D721Med (cell line): ENCODE data around the gene CABCOCO1.
A peak's percentile ranks its signal among the peaks of the same experiment; 100 is the strongest.

Experiments used
- DNase-seq: peaks from one replicate; pipeline ENCODE4 v3.0.0; 2011; ENCODE audit warnings: low spot score; ENCODE audit not compliant: insufficient read length
- FAIRE-seq: peaks from 2 replicates; lab custom pipeline; 2011; peaks lifted over from hg19 to GRCh38; lab: Jason Lieb, UNC
- CTCF ChIP-seq: IDR thresholded peaks from 2 replicates; pipeline ENCODE4 v1.5.1; 2012; ENCODE audit warnings: mild to moderate bottlenecking, control low read depth; ENCODE audit not compliant: insufficient read depth; ENCODE audit errors: missing control alignments

Gene CABCOCO1

GRCh38 chr10:61662794-61663259 lies at the start of gene CABCOCO1:
Gene CABCOCO1, plus strand, starts transcription at chr10:61662929. Its CDS starts 44 bp downstream, at chr10:61662973.
- no peak for TF ChIP-seq CTCF
- no peak for FAIRE-seq
- DNase-seq = peak; percentile 27

- TF ChIP-seq CTCF = no peak
- DNase-seq = no peak
- no peak for FAIRE-seq
Observed at GRCh38 chr10:61613665-61614064, 49.1 kb upstream of the CABCOCO1 start.

- no peak for FAIRE-seq
- no peak for DNase-seq
- TF ChIP-seq CTCF = no peak
Observed at GRCh38 chr10:61616611-61617010, 46.1 kb upstream of the CABCOCO1 start.

- no peak for DNase-seq
- FAIRE-seq = no peak
- no peak for TF ChIP-seq CTCF
Observed at GRCh38 chr10:61617180-61617579, 45.5 kb upstream of the CABCOCO1 start.

- FAIRE-seq (no peak), DNase-seq (no peak)
- TF ChIP-seq CTCF = no peak
Observed at GRCh38 chr10:61617586-61617985, 45.1 kb upstream of the CABCOCO1 start.

- no peak for TF ChIP-seq CTCF
Observed at GRCh38 chr10:61618388-61618961, 44.3 kb upstream of the CABCOCO1 start.

GRCh38 chr10:61620506-61620905 lies 42.2 kb upstream of the CABCOCO1 start:
- no peak for FAIRE-seq
- DNase-seq = no peak
- TF ChIP-seq CTCF = no peak

More at GRCh38 chr10:61618388-61618961, 44.3 kb upstream of the CABCOCO1 start:
- no peak for FAIRE-seq
- no peak for DNase-seq
